Panc1 (cell line): ENCODE data around the gene TMOD4. TPM values are rescaled to one million over a fixed set of nuclear protein-coding genes. Genes with fewer than 3 reads are reported as not detected.
"Not testable (repeated sequence)": the region's sequence is repeated elsewhere in the genome, so short reads cannot be mapped to it uniquely, and the experiment has no call there.

Source experiments
- ATAC-seq: fragments of 200-7000 bp; cut with Tn5 transposase; 2 replicates; pipeline ENCODE4 v1.9.1; 2020; ENCODE audit warnings: mild to moderate bottlenecking, moderate library complexity
- BruUV-seq: library from RNA; stranded (reverse); fragments of 400-500 nt; replicated peaks from 2 replicates; lab custom pipeline; 2021; lab: Mats Ljungman, UMichigan
- CTCF ChIA-PET: fragments of 300-600 bp; sonication (Branson Sonifier 250); formaldehyde crosslinking; loops from one replicate; lab custom pipeline; 2022; ENCODE audit warnings: antibody characterized with exemption; lab: Charles Lee
- POLR2A ChIA-PET: fragments of 300-600 bp; sonication (Branson Sonifier 250); formaldehyde crosslinking; loops from one replicate; lab custom pipeline; 2022; ENCODE audit warnings: antibody characterized with exemption; lab: Charles Lee
- DNase-seq: peaks from one replicate; pipeline ENCODE4 v3.0.0-alpha.2; 2010; ENCODE audit warnings: low read depth, low spot score
- H3K27ac ChIP-seq: 2 replicates; pipeline ENCODE4 v1.5.1; 2011; ENCODE audit warnings: mild to moderate bottlenecking, low read length, inconsistent platforms
- H3K27me3 ChIP-seq: fragments of 200-500 bp; sonication (Bioruptor generic); 2 replicates; pipeline ENCODE4 v1.6.0; 2014; ENCODE audit warnings: low read length, inconsistent platforms; ENCODE audit not compliant: control insufficient read depth, insufficient read depth
- H3K36me3 ChIP-seq: fragments of 200-500 bp; sonication (Bioruptor generic); 2 replicates; pipeline ENCODE4 v1.5.1; 2014; ENCODE audit warnings: inconsistent platforms, mild to moderate bottlenecking, low read length, moderate library complexity; ENCODE audit not compliant: control insufficient read depth, insufficient read depth
- H3K4me1 ChIP-seq: 2 replicates; pipeline ENCODE4 v1.5.1; 2011; ENCODE audit warnings: inconsistent platforms, mild to moderate bottlenecking, low read length, moderate library complexity; ENCODE audit not compliant: control insufficient read depth, insufficient read depth
- H3K4me3 ChIP-seq, 2 experiments: 2 replicates each; pipeline ENCODE4 v1.5.1; 2011 to 2012; ENCODE audit warnings: low read depth in 2 of 2, low read length in 2 of 2, mild to moderate bottlenecking in 2 of 2, inconsistent platforms in 1 of 2, moderate library complexity in 1 of 2
- H3K9me3 ChIP-seq: fragments of 200-500 bp; sonication (Bioruptor generic); 2 replicates; pipeline ENCODE4 v1.5.1; 2014; ENCODE audit warnings: low read depth, mild to moderate bottlenecking, inconsistent platforms, low read length, moderate library complexity; ENCODE audit not compliant: control insufficient read depth, insufficient read depth
- POLR2AphosphoS5 ChIP-seq: IDR thresholded peaks from 2 replicates; pipeline ENCODE4 v1.6.1; 2012; ENCODE audit warnings: mild to moderate bottlenecking, low read depth, low read length, moderate library complexity
- SIN3A ChIP-seq: IDR thresholded peaks from 2 replicates; pipeline ENCODE4 v1.6.1; 2012; ENCODE audit warnings: low read depth, mild to moderate bottlenecking, low read length, moderate library complexity, borderline replicate concordance; ENCODE audit not compliant: insufficient read depth
- TCF7L2 ChIP-seq: IDR thresholded peaks from 2 replicates; pipeline ENCODE4 v1.6.1; 2011; ENCODE audit warnings: mild to moderate bottlenecking, low read depth, low read length, inconsistent platforms
- in situ Hi-C: cut with HindIII; loops from 2 replicates; pipeline ENCODE4 v1.10.0; 2016; ENCODE audit warnings: low sequenced_read_pairs, low pct_unique_long_range_greater_than_20kb
- intact Hi-C: fragments of 100-400 bp; cut with micrococcal nuclease; formaldehyde crosslinking; loops from one replicate; pipeline ENCODE4 v1.10.0; 2022; ENCODE audit not compliant: unreplicated experiment
- total RNA-seq: library from RNA; stranded (reverse); gene quantifications from one replicate; pipeline ENCODE4 v1.2.1, GENCODE V29; 2021; ENCODE audit not compliant: unreplicated experiment
- TF ChIP-seq, protein P1 (sequence below), 2 experiments: IDR thresholded peaks; 2 replicates each; pipeline ENCODE4 v1.6.1; 2011 to 2012; ENCODE audit warnings: low read depth in 2 of 2, control low read depth in 1 of 2, low read length in 1 of 2, mild to moderate bottlenecking in 1 of 2, moderate library complexity in 1 of 2; ENCODE audit not compliant: insufficient read depth in 1 of 2
- TF ChIP-seq, protein P2 (sequence below): fragments of 450-650 bp; IDR thresholded peaks from 2 replicates; pipeline ENCODE4 v1.5.1; 2017; ENCODE audit warnings: mild to moderate bottlenecking

Gene TMOD4
- total RNA-seq, 1 experiment from 2014 or later: 0.80 TPM

DNA sequence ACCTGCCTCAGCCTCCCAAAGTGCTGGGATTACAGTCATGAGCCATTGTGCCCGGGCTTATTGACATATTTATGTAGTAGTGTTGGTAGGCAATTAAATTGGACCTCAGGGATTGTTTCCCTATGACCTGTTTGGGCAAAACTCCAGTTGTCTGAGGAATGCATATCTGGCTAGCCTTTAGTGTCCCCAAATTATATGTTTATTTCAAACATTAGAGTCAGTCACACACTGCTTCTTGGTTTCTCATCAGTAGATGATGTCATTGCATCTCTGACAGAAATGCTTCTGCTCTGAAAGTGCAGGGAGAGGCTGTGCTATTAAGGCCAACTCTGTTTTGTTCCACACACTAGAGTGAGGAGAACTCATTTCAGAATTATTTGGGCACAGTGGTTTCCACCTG, 35.0 kb upstream of the TMOD4 start:
- Histone ChIP-seq H3K9me3 (no peaks in the 10 kb centered on the region), H3K36me3 (0 out of 2 replicates have a peak, but pooled peaks cover 3% of the 10 kb centered on the region), H3K27me3 (no peaks in the 10 kb centered on the region), H3K4me1 (no peaks in the 10 kb centered on the region), H3K27ac (no peak overlapping the region), H3K4me3 (no peak overlapping the region)
- intact Hi-C loops: no loop called here
- POLR2A ChIA-PET: no interaction called here
- TF ChIP-seq POLR2AphosphoS5 (no peak), TCF7L2 (no peak), SIN3A (no peak)
- TF ChIP-seq, protein P1, sequence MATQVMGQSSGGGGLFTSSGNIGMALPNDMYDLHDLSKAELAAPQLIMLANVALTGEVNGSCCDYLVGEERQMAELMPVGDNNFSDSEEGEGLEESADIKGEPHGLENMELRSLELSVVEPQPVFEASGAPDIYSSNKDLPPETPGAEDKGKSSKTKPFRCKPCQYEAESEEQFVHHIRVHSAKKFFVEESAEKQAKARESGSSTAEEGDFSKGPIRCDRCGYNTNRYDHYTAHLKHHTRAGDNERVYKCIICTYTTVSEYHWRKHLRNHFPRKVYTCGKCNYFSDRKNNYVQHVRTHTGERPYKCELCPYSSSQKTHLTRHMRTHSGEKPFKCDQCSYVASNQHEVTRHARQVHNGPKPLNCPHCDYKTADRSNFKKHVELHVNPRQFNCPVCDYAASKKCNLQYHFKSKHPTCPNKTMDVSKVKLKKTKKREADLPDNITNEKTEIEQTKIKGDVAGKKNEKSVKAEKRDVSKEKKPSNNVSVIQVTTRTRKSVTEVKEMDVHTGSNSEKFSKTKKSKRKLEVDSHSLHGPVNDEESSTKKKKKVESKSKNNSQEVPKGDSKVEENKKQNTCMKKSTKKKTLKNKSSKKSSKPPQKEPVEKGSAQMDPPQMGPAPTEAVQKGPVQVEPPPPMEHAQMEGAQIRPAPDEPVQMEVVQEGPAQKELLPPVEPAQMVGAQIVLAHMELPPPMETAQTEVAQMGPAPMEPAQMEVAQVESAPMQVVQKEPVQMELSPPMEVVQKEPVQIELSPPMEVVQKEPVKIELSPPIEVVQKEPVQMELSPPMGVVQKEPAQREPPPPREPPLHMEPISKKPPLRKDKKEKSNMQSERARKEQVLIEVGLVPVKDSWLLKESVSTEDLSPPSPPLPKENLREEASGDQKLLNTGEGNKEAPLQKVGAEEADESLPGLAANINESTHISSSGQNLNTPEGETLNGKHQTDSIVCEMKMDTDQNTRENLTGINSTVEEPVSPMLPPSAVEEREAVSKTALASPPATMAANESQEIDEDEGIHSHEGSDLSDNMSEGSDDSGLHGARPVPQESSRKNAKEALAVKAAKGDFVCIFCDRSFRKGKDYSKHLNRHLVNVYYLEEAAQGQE (IDR thresholded peaks at IDR 0.05; ENCODE audit: insufficient read depth in 1 of 2, low read depth in 2 of 2, low read length in 1 of 2): no peak
- TF ChIP-seq, protein P2, sequence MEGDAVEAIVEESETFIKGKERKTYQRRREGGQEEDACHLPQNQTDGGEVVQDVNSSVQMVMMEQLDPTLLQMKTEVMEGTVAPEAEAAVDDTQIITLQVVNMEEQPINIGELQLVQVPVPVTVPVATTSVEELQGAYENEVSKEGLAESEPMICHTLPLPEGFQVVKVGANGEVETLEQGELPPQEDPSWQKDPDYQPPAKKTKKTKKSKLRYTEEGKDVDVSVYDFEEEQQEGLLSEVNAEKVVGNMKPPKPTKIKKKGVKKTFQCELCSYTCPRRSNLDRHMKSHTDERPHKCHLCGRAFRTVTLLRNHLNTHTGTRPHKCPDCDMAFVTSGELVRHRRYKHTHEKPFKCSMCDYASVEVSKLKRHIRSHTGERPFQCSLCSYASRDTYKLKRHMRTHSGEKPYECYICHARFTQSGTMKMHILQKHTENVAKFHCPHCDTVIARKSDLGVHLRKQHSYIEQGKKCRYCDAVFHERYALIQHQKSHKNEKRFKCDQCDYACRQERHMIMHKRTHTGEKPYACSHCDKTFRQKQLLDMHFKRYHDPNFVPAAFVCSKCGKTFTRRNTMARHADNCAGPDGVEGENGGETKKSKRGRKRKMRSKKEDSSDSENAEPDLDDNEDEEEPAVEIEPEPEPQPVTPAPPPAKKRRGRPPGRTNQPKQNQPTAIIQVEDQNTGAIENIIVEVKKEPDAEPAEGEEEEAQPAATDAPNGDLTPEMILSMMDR: no peak
- DNase-seq (no peak), ATAC-seq (no peak)
- BruUV-seq: no TSS peak
- CTCF ChIA-PET: no interaction called here
- in situ Hi-C loops: no loop called here

DNA sequence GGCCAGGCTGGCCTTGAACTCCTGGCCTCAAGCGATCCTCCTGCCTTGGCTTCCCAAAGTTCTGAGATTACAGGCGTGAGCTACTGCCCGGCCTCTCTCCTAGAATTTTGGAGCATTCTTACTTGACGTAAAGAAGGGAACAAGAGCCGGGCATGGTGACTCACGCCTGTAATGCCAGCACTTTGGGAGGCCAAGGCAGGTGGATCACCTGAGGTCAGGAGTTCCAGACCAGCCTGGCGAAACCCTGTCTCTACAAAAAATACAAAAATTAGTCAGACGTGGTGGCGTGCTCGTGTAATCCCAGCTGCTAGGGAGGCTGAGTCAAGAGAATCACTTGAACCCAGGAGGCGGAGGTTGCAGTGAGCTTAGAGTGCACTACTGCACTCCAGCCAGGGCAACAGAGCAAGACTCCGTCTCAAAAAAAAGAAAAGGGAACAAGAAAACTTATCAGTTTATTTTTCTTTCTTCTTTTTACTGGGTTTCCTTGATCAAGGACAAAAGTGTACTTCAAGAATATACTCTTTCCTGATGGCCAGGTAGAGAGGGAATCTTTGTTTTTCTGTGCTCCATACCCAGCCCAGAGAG, 29.7 kb upstream of the TMOD4 start:
- in situ Hi-C loops, H3K9me3 ChIP-seq, H3K36me3 ChIP-seq, CTCF ChIA-PET, DNase-seq, BruUV-seq, H3K4me3 ChIP-seq, ATAC-seq, intact Hi-C loops, H3K27me3 ChIP-seq, H3K27ac ChIP-seq, H3K4me1 ChIP-seq: not testable (repeated sequence)
- POLR2A ChIA-PET: interaction anchor here (0.6 kb wide), 1 partner anchor 49 kb away, joined by 7 read pairs; the partner anchor contains the start of gene PSMD4
